ENCODE measurements around the gene FLOT2.
"Not testable (repeated sequence)": the region's sequence is repeated elsewhere in the genome, so short reads cannot be mapped to it uniquely, and the experiment has no call there.

FLOT2 gene

GRCh38 chr17:28854457-28855335, 42.8 kb downstream of the FLOT2 start, which contains the start of gene ERAL1:
TSS of gene ERAL1 (plus strand) at chr17:28855016. CDS start at chr17:28855035, 19 bp downstream.
- FAIRE-seq (peak; percentile 25), DNase-seq (ENCODE audit: insufficient read length, low spot score) (peak; percentile 94)
- TF ChIP-seq CTCF (IDR thresholded peaks at IDR 0.05; ENCODE audit: insufficient read depth, missing control alignments), result no peak

- DNase-seq (ENCODE audit: insufficient read length, low spot score), result no peak
- FAIRE-seq, result no peak
- TF ChIP-seq CTCF (IDR thresholded peaks at IDR 0.05; ENCODE audit: insufficient read depth, missing control alignments), result no peak
Observed at GRCh38 chr17:28853295-28853694, 44.2 kb downstream of the FLOT2 start.

GRCh38 chr17:28849281-28849680, 48.3 kb downstream of the FLOT2 start:
- DNase-seq (ENCODE audit: insufficient read length, low spot score) (no peak), FAIRE-seq (no peak)
- peak; percentile 11 for TF ChIP-seq CTCF (IDR thresholded peaks at IDR 0.05; ENCODE audit: insufficient read depth, missing control alignments)

- peak; percentile 52 for TF ChIP-seq CTCF (IDR thresholded peaks at IDR 0.05; ENCODE audit: insufficient read depth, missing control alignments)
- DNase-seq (ENCODE audit: insufficient read length, low spot score), result peak; percentile 43
- FAIRE-seq, result not testable (repeated sequence)
Observed at GRCh38 chr17:28848667-28849066, 48.9 kb downstream of the FLOT2 start.

- not testable (repeated sequence) for FAIRE-seq; DNase-seq (ENCODE audit: insufficient read length, low spot score)
Observed at GRCh38 chr17:28846699-28847098, 50.8 kb downstream of the FLOT2 start.

- no peak for DNase-seq (ENCODE audit: insufficient read length, low spot score)
- no peak for TF ChIP-seq CTCF (IDR thresholded peaks at IDR 0.05; ENCODE audit: insufficient read depth, missing control alignments)
- FAIRE-seq, result no peak
Observed at GRCh38 chr17:28846231-28846630, 51.3 kb downstream of the FLOT2 start.

- TF ChIP-seq CTCF (IDR thresholded peaks at IDR 0.05; ENCODE audit: insufficient read depth, missing control alignments), result no peak
- no peak for FAIRE-seq
- no peak for DNase-seq (ENCODE audit: insufficient read length, low spot score)
Observed at GRCh38 chr17:28843816-28844148, 53.8 kb downstream of the FLOT2 start.

All from D721Med (cell line).